Measurements from ENCODE around the gene TBL1XR1.

- TF ChIP-seq CTCF (IDR thresholded peaks at IDR 0.05; ENCODE audit: extremely low read depth in 1 of 2, insufficient read depth in 1 of 2, low read depth in 1 of 2, low read length in 2 of 2) (no peak), POLR2A (IDR thresholded peaks at IDR 0.05; ENCODE audit: low read depth, low read length) (no peak), MYC (IDR thresholded peaks at IDR 0.05; ENCODE audit: low read depth, low read length) (no peak)
Observed at GRCh38 chr3:177179281-177180067, 17.8 kb downstream of the TBL1XR1 start.

Data from endothelial cell of umbilical vein (primary cell).